ENCODE data around the gene PACRG.

DNA sequence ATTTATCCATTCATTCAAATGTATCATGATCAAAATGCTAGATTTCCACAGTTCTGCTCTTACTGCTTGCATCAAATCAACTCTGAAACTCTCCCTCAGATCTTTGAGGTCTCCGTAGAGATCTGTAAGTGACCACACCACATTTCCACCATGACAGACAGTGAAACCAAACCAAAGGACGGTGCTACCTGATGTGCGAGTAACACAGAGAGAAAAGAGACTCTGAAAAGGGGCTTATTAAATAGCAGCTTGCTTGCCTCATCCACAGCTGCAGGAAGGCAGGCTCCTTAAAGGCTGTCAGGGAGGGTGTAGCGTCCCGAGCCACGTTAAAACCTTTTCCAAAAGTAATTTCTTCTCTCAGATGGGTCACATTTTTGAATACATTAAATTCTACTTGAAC is 335.8 kb downstream of the PACRG start:
- no peak for TF ChIP-seq EZH2 (IDR thresholded peaks at IDR 0.05; ENCODE audit: low read length)
- TF ChIP-seq, protein P1, sequence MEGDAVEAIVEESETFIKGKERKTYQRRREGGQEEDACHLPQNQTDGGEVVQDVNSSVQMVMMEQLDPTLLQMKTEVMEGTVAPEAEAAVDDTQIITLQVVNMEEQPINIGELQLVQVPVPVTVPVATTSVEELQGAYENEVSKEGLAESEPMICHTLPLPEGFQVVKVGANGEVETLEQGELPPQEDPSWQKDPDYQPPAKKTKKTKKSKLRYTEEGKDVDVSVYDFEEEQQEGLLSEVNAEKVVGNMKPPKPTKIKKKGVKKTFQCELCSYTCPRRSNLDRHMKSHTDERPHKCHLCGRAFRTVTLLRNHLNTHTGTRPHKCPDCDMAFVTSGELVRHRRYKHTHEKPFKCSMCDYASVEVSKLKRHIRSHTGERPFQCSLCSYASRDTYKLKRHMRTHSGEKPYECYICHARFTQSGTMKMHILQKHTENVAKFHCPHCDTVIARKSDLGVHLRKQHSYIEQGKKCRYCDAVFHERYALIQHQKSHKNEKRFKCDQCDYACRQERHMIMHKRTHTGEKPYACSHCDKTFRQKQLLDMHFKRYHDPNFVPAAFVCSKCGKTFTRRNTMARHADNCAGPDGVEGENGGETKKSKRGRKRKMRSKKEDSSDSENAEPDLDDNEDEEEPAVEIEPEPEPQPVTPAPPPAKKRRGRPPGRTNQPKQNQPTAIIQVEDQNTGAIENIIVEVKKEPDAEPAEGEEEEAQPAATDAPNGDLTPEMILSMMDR (optimal IDR thresholded peaks at IDR 0.05 in 1 of 3, IDR thresholded peaks at IDR 0.05 in 1 of 3, conservative IDR thresholded peaks at IDR 0.05 in 1 of 3; ENCODE audit: extremely low read depth in 1 of 3, insufficient read depth in 2 of 3, low read length in 3 of 3), result no peak
